Skeletal muscle satellite cell (primary cell): ENCODE data around the gene CACNA1B.

Experiments used
- H3K27me3 ChIP-seq: 2 replicates; pipeline ENCODE4 v1.7.0; 2013; ENCODE audit warnings: low read length; ENCODE audit not compliant: control insufficient read depth, insufficient read depth
- H3K36me3 ChIP-seq: 2 replicates; pipeline ENCODE4 v1.7.0; 2013; ENCODE audit warnings: mild to moderate bottlenecking, control low read depth, low read length; ENCODE audit not compliant: insufficient read depth
- H3K4me1 ChIP-seq: 2 replicates; pipeline ENCODE4 v1.7.0; 2013; ENCODE audit warnings: low read length; ENCODE audit not compliant: control insufficient read depth, insufficient read depth
- H3K4me2 ChIP-seq: 2 replicates; pipeline ENCODE4 v1.7.0; 2013; ENCODE audit warnings: mild to moderate bottlenecking, low read length
- H3K4me3 ChIP-seq: 2 replicates; pipeline ENCODE4 v1.7.0; 2013; ENCODE audit warnings: low read length
- H3K9ac ChIP-seq: 2 replicates; pipeline ENCODE4 v1.7.0; 2013; ENCODE audit warnings: mild to moderate bottlenecking, low read depth, low read length, moderate library complexity
- H3K9me3 ChIP-seq: replicated peaks from 2 replicates; pipeline ENCODE4 v1.7.0; 2013; ENCODE audit warnings: mild to moderate bottlenecking, control low read depth, low read length

Gene CACNA1B

DNA sequence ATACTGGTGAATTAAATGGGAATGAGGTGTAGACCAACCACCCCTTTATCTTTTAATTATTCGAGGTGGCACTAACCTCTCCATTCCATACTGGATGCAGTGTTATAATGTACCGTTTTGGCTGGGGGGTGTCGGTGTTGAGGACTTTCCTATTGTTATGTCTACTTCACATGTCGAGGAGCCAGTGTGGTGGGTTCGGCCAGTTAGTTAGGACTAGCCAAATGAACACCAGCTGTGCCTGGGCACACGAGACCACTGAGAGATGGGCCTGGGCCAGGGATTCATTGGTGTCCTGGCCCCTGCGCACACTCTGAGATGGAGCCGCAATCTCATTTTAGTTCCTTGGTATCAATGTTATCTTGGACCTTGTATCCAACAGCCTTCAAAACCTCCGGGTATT is 186.2 kb downstream of the CACNA1B start:
- Histone ChIP-seq H3K27me3 (no peaks in the 10 kb centered on the region), H3K9me3 (peaks cover 22% of the 10 kb centered on the region), H3K4me1 (no peaks in the 10 kb centered on the region), H3K9ac (no peak overlapping the region), H3K4me2 (no peak overlapping the region), H3K36me3 (no peaks in the 10 kb centered on the region), H3K4me3 (no peak overlapping the region)

DNA sequence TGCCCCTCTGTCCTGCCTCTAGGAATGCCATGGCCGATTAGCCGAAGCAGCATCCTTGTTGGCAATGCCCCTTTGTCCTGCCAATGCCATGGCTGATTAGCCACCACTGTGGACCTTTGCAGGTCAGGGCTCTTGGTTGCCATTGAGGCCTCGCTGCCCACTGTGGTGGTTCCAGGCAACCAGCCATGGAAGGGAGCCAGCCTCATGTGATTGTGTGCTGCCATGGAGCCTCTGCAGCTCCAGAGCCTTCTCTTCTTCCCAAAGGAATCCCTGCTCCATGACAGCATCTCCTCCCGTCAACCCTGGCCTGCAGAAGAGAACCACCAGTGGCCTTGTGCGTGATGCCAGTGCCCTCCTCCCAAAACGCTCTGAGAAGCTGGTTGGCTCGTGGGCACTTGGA is 187.0 kb downstream of the CACNA1B start:
- H3K27me3 ChIP-seq = no peaks in the 10 kb centered on the region
- H3K4me2 ChIP-seq = no peak overlapping the region
- no peak overlapping the region for H3K9ac ChIP-seq
- H3K4me3 ChIP-seq = no peak overlapping the region
- no peaks in the 10 kb centered on the region for H3K36me3 ChIP-seq
- H3K4me1 ChIP-seq = no peaks in the 10 kb centered on the region
- peaks cover 22% of the 10 kb centered on the region for H3K9me3 ChIP-seq

DNA sequence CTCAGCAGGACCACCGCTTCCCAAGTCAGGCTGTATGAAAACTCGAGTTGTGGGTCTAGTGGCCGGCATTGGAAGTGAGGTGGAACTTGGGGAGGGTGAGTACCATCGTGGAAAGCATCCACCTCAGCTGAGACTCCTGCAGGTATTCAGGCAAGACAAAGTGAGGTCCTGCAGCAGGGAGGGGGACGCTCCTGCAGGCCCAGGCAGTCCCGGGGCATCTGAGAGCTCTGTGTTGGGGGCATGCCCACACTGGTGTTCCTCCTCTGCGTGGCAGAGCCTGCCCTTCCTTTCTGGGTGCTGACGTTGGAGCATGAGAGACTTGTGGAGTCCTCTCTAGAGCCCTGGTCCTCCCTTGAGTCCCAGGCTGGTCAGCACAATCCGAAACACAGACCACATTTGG is 187.7 kb downstream of the CACNA1B start:
- no peak overlapping the region for H3K9ac ChIP-seq
- H3K4me2 ChIP-seq = no peak overlapping the region
- H3K4me1 ChIP-seq = no peaks in the 10 kb centered on the region
- no peaks in the 10 kb centered on the region for H3K36me3 ChIP-seq
- H3K27me3 ChIP-seq = no peaks in the 10 kb centered on the region
- peaks cover 22% of the 10 kb centered on the region for H3K9me3 ChIP-seq
- H3K4me3 ChIP-seq = no peak overlapping the region

DNA sequence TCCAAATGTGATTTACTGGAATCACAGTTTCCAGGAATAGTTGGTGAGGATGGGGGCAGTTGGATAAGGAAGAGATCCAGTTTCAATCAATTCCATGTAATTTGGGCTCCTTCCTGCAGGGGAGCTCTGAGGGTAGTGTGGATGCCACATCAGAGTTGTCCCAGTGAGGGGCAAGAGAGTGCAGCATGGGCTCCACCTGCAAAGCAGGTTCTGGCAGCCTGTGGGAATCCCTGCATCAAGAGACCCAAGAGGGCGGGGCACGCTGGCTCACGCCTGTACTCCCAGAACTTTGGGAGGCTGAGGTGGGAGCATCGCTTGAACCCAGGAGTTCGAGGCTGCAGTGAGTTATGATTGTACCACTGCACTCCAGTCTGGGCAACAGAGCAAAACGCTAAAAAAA is 188.5 kb downstream of the CACNA1B start:
- Histone ChIP-seq H3K9ac (no peak overlapping the region), H3K9me3 (peaks cover 22% of the 10 kb centered on the region), H3K4me1 (no peaks in the 10 kb centered on the region), H3K36me3 (no peaks in the 10 kb centered on the region), H3K4me3 (no peak overlapping the region), H3K27me3 (no peaks in the 10 kb centered on the region), H3K4me2 (no peak overlapping the region)

DNA sequence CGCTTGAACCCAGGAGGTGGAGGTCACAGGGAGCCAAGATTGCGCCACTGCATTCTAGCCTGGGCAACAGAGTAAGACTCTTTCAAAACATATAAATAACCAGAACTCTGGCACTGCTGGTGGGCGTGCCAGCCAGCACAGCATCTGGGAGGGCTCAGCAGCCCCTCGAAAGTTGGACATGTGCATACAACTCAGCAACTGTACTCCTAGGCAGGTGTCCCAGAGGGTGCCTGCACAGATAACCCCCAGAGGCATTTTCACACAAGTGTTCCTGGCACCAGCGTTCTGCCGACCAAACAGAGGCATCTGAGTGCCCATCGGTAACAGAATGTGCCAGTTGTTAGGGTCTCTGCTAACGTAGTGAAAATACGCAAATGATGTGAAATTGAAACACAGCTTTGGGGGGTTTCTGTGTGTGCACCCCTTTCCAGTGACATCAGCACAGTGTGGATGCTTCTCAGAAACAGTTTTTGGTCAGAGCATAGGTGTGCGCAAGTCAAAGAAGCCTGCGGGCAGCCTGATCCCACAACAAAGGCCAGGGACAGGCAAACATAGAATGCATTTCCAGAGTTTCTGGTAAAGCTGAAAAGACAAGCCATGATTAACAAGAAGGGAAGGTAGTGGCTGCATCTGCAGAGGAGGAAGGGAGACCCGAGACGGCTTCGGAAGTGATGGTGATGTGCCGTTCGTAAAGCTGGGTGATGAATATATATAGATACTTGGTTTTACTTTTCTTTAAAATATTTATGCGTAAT is 190.2 kb downstream of the CACNA1B start:
- H3K4me3 ChIP-seq = no peak overlapping the region
- H3K9me3 ChIP-seq = peaks cover 7% of the 10 kb centered on the region
- H3K36me3 ChIP-seq = no peaks in the 10 kb centered on the region
- H3K9ac ChIP-seq = no peak overlapping the region
- H3K4me1 ChIP-seq = no peaks in the 10 kb centered on the region
- no peak overlapping the region for H3K4me2 ChIP-seq
- H3K27me3 ChIP-seq = no peaks in the 10 kb centered on the region

DNA sequence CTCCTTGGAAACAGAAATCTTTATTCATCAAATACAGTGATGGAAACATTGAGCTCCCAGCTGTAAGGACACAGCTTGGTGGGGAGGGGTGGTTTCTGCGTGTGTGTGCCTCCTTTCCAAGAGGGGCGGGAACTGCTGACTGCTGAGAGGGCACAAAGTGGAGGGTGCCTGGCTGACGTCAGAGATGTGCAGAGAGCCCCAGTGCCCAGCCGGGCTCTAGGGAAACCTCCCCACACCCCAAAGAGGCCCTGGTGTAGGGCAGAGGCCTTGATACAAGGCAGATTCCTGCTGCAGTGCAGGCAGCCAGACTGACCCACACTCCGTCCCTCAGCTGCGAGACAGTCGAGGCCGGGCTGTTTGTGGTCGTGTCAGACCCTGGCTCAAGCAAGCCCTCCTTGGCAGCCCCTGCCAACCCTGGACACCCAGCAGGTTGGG is 191.0 kb downstream of the CACNA1B start:
- Histone ChIP-seq H3K27me3 (no peaks in the 10 kb centered on the region), H3K4me3 (no peak overlapping the region), H3K4me2 (no peak overlapping the region), H3K36me3 (no peaks in the 10 kb centered on the region), H3K4me1 (no peaks in the 10 kb centered on the region), H3K9ac (no peak overlapping the region), H3K9me3 (peaks cover 4% of the 10 kb centered on the region)

DNA sequence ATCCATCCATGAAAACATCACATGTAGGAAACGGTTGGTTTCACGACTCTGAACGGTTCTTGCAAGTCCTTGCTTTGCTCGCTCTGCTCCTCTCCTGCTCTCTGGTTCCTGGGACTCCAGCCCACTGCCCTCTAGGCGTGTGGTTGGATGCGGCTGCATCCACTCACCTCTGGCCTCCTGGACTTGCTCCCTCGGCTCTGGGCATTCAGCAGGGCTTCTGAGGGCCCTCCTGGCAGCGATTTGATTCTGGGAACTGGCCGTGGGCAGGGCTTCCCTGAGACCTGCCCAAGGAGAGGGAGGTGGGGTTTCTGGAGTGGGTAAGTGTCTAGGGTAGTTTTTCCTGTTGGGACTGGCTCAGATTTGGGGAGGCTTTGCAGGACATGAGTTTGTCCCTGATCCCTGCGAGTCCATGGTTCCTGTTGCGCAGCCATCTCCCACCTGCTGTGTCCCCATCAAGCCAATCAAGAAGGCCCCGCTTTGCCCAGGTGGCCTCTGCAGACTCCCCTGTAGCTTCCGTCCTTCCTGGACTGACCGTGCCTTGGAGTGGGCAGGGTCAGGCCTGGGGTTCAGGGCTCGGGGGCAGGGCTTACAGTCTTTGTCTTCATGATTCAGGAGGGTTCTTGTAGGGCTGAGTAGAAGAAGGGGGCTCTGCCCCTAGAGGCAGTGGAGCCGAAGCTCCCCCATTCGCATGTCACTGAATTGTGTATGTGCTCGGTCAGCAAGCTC is 192.3 kb downstream of the CACNA1B start:
- Histone ChIP-seq H3K36me3 (no peaks in the 10 kb centered on the region), H3K4me3 (no peak overlapping the region), H3K9me3 (peaks cover 3% of the 10 kb centered on the region), H3K27me3 (no peaks in the 10 kb centered on the region), H3K4me2 (no peak overlapping the region), H3K4me1 (no peaks in the 10 kb centered on the region), H3K9ac (no peak overlapping the region)

DNA sequence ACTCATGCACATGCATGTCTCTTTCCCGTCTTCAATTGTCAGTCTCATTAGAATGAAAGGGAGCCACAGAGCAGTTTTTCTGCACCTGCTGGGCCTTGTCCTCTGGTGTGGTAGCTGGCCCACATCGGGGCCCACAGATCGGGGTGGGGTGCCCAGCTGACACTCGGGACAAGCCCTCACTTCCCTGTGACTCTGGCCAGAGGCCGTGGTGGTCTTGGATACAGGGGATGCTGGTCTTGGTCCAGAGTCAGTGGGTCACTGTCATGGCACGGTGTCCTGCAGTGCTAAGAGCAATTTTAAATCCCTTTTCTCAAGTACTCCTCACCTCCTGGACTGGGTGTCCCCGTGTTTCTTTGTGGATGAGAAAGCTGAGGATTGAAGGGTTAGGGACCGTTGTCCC is 193.2 kb downstream of the CACNA1B start:
- Histone ChIP-seq H3K4me3 (no peak overlapping the region), H3K36me3 (no peaks in the 10 kb centered on the region), H3K9ac (no peak overlapping the region), H3K4me2 (no peak overlapping the region), H3K4me1 (no peaks in the 10 kb centered on the region), H3K9me3 (peaks cover 7% of the 10 kb centered on the region), H3K27me3 (no peaks in the 10 kb centered on the region)

DNA sequence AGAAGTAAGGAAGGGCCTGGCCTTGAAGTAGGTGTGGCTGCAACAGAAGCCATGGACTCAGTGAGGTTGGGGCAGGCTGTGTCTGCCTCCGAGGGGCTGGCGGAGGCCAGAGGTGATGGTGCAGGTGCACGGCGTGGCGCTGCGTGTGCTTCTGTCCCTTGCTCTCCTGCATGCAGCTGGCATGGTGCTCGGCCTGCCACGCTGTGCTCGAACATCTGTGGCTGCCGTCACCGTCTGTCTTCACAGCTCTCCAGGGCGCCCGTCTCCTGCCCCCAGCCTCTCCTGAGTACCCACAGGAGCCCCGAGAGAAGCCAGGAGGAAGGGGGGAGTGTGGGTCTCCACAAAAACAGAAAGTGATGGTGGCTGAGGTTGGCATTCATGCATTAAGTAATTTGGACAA is 193.7 kb downstream of the CACNA1B start:
- Histone ChIP-seq H3K9ac (no peak overlapping the region), H3K4me2 (no peak overlapping the region), H3K4me1 (no peaks in the 10 kb centered on the region), H3K36me3 (no peaks in the 10 kb centered on the region), H3K27me3 (no peaks in the 10 kb centered on the region), H3K9me3 (peaks cover 9% of the 10 kb centered on the region), H3K4me3 (no peak overlapping the region)

DNA sequence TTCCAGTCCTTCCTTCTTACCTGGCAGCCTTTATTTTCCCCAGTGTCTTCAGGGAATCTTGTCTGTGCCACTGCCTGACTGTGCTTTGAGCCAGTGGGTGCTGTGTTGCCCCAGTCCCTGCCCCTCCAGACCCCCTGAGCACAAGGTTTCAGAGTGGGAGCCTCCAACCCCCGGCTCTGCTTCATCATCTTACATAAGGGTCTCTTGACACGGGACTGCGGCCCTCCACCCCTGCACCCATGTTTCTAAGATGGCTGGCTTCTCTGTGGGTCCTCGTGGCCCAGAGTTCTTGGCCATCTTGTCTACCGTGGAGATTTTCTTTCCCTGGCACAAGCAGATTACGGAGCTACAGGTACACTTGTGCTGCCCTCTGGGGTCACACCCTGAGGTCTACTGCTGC is 194.1 kb downstream of the CACNA1B start:
- no peak overlapping the region for H3K9ac ChIP-seq
- H3K4me3 ChIP-seq = no peak overlapping the region
- H3K9me3 ChIP-seq = peaks cover 13% of the 10 kb centered on the region
- no peaks in the 10 kb centered on the region for H3K27me3 ChIP-seq
- no peaks in the 10 kb centered on the region for H3K4me1 ChIP-seq
- H3K36me3 ChIP-seq = no peaks in the 10 kb centered on the region
- H3K4me2 ChIP-seq = no peak overlapping the region

DNA sequence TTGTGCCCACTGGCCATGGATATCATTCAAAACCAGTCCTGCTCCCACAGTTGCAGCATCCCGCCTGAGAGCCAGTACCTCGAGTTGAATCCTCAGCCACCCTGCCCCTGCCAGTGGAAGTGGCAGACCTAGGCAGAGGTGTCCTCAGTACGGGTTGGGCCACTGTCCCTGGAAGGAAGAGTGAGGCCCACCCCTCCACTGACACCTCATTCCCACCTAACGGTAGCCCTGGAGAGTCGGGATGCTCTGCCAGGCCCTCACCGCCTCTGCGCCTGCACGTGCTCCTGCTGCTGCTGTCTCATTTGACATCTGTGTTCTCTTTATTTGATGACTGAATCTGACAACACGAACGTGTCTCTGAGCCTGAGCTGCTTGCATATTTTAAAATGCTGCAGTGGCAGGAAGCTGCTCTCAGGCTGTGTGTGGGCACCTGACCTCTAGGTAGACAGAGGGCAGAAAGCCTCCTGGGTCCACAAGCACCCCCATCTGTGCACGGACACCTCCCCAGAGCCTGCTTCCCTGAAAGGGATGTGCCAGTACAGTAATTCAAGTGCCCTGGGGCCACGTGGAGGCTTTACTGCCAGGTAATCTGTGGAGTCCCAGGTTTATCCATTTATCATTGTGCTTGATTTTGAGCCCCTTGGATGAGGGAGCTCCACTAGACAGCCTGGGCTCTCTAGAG is 194.7 kb downstream of the CACNA1B start:
- no peaks in the 10 kb centered on the region for H3K27me3 ChIP-seq
- no peak overlapping the region for H3K4me2 ChIP-seq
- no peak overlapping the region for H3K4me3 ChIP-seq
- H3K36me3 ChIP-seq = no peaks in the 10 kb centered on the region
- no peak overlapping the region for H3K9ac ChIP-seq
- no peaks in the 10 kb centered on the region for H3K4me1 ChIP-seq
- peaks cover 18% of the 10 kb centered on the region for H3K9me3 ChIP-seq
